Panc1 (cell line): ENCODE measurements around the gene STX2. TPM values are rescaled to one million over a fixed set of nuclear protein-coding genes. Genes with fewer than 3 reads are reported as not detected.

Experiments
- ATAC-seq: fragments of 200-7000 bp; cut with Tn5 transposase; 2 replicates; pipeline ENCODE4 v1.9.1; 2020; ENCODE audit warnings: mild to moderate bottlenecking, moderate library complexity
- BruUV-seq: library from RNA; stranded (reverse); fragments of 400-500 nt; replicated peaks from 2 replicates; lab custom pipeline; 2021; lab: Mats Ljungman, UMichigan
- CTCF ChIA-PET: fragments of 300-600 bp; sonication (Branson Sonifier 250); formaldehyde crosslinking; loops from one replicate; lab custom pipeline; 2022; ENCODE audit warnings: antibody characterized with exemption; lab: Charles Lee
- POLR2A ChIA-PET: fragments of 300-600 bp; sonication (Branson Sonifier 250); formaldehyde crosslinking; loops from one replicate; lab custom pipeline; 2022; ENCODE audit warnings: antibody characterized with exemption; lab: Charles Lee
- DNase-seq: peaks from one replicate; pipeline ENCODE4 v3.0.0-alpha.2; 2010; ENCODE audit warnings: low read depth, low spot score
- H3K27ac ChIP-seq: 2 replicates; pipeline ENCODE4 v1.5.1; 2011; ENCODE audit warnings: mild to moderate bottlenecking, low read length, inconsistent platforms
- H3K27me3 ChIP-seq: fragments of 200-500 bp; sonication (Bioruptor generic); 2 replicates; pipeline ENCODE4 v1.6.0; 2014; ENCODE audit warnings: low read length, inconsistent platforms; ENCODE audit not compliant: control insufficient read depth, insufficient read depth
- H3K36me3 ChIP-seq: fragments of 200-500 bp; sonication (Bioruptor generic); 2 replicates; pipeline ENCODE4 v1.5.1; 2014; ENCODE audit warnings: inconsistent platforms, mild to moderate bottlenecking, low read length, moderate library complexity; ENCODE audit not compliant: control insufficient read depth, insufficient read depth
- H3K4me1 ChIP-seq: 2 replicates; pipeline ENCODE4 v1.5.1; 2011; ENCODE audit warnings: inconsistent platforms, mild to moderate bottlenecking, low read length, moderate library complexity; ENCODE audit not compliant: control insufficient read depth, insufficient read depth
- H3K4me3 ChIP-seq, 2 experiments: 2 replicates each; pipeline ENCODE4 v1.5.1; 2011 to 2012; ENCODE audit warnings: low read depth in 2 of 2, low read length in 2 of 2, mild to moderate bottlenecking in 2 of 2, inconsistent platforms in 1 of 2, moderate library complexity in 1 of 2
- H3K9me3 ChIP-seq: fragments of 200-500 bp; sonication (Bioruptor generic); 2 replicates; pipeline ENCODE4 v1.5.1; 2014; ENCODE audit warnings: low read depth, mild to moderate bottlenecking, inconsistent platforms, low read length, moderate library complexity; ENCODE audit not compliant: control insufficient read depth, insufficient read depth
- CTCF ChIP-seq: fragments of 450-650 bp; IDR thresholded peaks from 2 replicates; pipeline ENCODE4 v1.5.1; 2017; ENCODE audit warnings: mild to moderate bottlenecking
- POLR2AphosphoS5 ChIP-seq: IDR thresholded peaks from 2 replicates; pipeline ENCODE4 v1.6.1; 2012; ENCODE audit warnings: mild to moderate bottlenecking, low read depth, low read length, moderate library complexity
- SIN3A ChIP-seq: IDR thresholded peaks from 2 replicates; pipeline ENCODE4 v1.6.1; 2012; ENCODE audit warnings: low read depth, mild to moderate bottlenecking, low read length, moderate library complexity, borderline replicate concordance; ENCODE audit not compliant: insufficient read depth
- TCF7L2 ChIP-seq: IDR thresholded peaks from 2 replicates; pipeline ENCODE4 v1.6.1; 2011; ENCODE audit warnings: mild to moderate bottlenecking, low read depth, low read length, inconsistent platforms
- in situ Hi-C: cut with HindIII; loops from 2 replicates; pipeline ENCODE4 v1.10.0; 2016; ENCODE audit warnings: low sequenced_read_pairs, low pct_unique_long_range_greater_than_20kb
- intact Hi-C: fragments of 100-400 bp; cut with micrococcal nuclease; formaldehyde crosslinking; loops from one replicate; pipeline ENCODE4 v1.10.0; 2022; ENCODE audit not compliant: unreplicated experiment
- total RNA-seq: library from RNA; stranded (reverse); gene quantifications from one replicate; pipeline ENCODE4 v1.2.1, GENCODE V29; 2021; ENCODE audit not compliant: unreplicated experiment
- TF ChIP-seq, protein P1 (sequence below), 2 experiments: IDR thresholded peaks; 2 replicates each; pipeline ENCODE4 v1.6.1; 2011 to 2012; ENCODE audit warnings: low read depth in 2 of 2, control low read depth in 1 of 2, low read length in 1 of 2, mild to moderate bottlenecking in 1 of 2, moderate library complexity in 1 of 2; ENCODE audit not compliant: insufficient read depth in 1 of 2

STX2 gene
- total RNA-seq, 1 experiment from 2014 or later = 34.0 TPM

GRCh38 chr12:130825771-130826150, 13.3 kb downstream of the STX2 start:
- BruUV-seq = no TSS peak
- no peak for DNase-seq
- CTCF ChIA-PET = no interaction called here

DNA sequence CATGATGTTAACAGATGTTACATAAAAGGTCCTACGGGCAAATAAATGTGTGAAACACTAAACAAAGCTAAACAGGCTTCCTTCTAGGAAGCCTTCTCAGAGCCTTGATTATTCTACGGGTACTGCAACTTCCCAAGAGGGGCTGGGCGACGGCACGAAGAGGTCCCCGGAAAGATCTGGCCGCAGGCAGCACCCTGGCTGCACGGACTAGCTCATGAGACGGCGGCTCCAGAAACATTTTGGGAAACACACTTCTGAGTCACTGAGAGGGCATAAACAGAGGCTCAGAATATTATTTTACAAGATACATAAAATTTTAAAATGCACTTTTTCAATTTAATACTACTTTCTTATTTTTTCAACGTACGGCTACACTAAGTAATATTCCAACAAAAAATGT, 19.4 kb downstream of the STX2 start:
- intact Hi-C loops (loop anchor here (2.0 to 5.0 kb wide), 2 partner anchors 59 to 417 kb away; no protein-coding TSS in a partner anchor), in situ Hi-C loops (no loop called here)
- 0 out of 2 replicates have a peak, but pooled peaks cover 6% of the 10 kb centered on the region for H3K36me3 ChIP-seq
- H3K27ac ChIP-seq = no peak overlapping the region
- H3K4me3 ChIP-seq = no peak overlapping the region
- DNase-seq (no peak), ATAC-seq (no peak)
- CTCF ChIA-PET = no interaction called here
- no TSS peak for BruUV-seq
- TF ChIP-seq, protein P1, sequence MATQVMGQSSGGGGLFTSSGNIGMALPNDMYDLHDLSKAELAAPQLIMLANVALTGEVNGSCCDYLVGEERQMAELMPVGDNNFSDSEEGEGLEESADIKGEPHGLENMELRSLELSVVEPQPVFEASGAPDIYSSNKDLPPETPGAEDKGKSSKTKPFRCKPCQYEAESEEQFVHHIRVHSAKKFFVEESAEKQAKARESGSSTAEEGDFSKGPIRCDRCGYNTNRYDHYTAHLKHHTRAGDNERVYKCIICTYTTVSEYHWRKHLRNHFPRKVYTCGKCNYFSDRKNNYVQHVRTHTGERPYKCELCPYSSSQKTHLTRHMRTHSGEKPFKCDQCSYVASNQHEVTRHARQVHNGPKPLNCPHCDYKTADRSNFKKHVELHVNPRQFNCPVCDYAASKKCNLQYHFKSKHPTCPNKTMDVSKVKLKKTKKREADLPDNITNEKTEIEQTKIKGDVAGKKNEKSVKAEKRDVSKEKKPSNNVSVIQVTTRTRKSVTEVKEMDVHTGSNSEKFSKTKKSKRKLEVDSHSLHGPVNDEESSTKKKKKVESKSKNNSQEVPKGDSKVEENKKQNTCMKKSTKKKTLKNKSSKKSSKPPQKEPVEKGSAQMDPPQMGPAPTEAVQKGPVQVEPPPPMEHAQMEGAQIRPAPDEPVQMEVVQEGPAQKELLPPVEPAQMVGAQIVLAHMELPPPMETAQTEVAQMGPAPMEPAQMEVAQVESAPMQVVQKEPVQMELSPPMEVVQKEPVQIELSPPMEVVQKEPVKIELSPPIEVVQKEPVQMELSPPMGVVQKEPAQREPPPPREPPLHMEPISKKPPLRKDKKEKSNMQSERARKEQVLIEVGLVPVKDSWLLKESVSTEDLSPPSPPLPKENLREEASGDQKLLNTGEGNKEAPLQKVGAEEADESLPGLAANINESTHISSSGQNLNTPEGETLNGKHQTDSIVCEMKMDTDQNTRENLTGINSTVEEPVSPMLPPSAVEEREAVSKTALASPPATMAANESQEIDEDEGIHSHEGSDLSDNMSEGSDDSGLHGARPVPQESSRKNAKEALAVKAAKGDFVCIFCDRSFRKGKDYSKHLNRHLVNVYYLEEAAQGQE (IDR thresholded peaks at IDR 0.05; ENCODE audit: insufficient read depth in 1 of 2, low read depth in 2 of 2, low read length in 1 of 2) = no peak
- TF ChIP-seq POLR2AphosphoS5 (no peak), SIN3A (no peak), CTCF (no peak), TCF7L2 (no peak)
- no peaks in the 10 kb centered on the region for H3K4me1 ChIP-seq
- H3K9me3 ChIP-seq = no peaks in the 10 kb centered on the region
- POLR2A ChIA-PET = interaction anchor here (0.8 kb wide), 1 partner anchor 18 kb away, joined by 3 read pairs; no protein-coding TSS in a partner anchor
- H3K27me3 ChIP-seq = no peaks in the 10 kb centered on the region

More at GRCh38 chr12:130825771-130826150, 13.3 kb downstream of the STX2 start:
- Histone ChIP-seq H3K4me3 (no peak overlapping the region), H3K36me3 (no peaks in the 10 kb centered on the region), H3K9me3 (no peaks in the 10 kb centered on the region), H3K27me3 (no peaks in the 10 kb centered on the region), H3K4me1 (no peaks in the 10 kb centered on the region), H3K27ac (no peak overlapping the region)
- TF ChIP-seq TCF7L2 = no peak
- TF ChIP-seq SIN3A = no peak
- TF ChIP-seq CTCF = no peak
- no peak for TF ChIP-seq POLR2AphosphoS5
- TF ChIP-seq, protein P1 (IDR thresholded peaks at IDR 0.05; ENCODE audit: insufficient read depth in 1 of 2, low read depth in 2 of 2, low read length in 1 of 2) = no peak
- ATAC-seq = no peak
- POLR2A ChIA-PET = no interaction called here
- in situ Hi-C loops (no loop called here), intact Hi-C loops (no loop called here)
